ENCODE results near the gene PRRG4. TPM values are rescaled to one million over a fixed set of nuclear protein-coding genes. Genes with fewer than 3 reads are reported as not detected.

The PRRG4 gene
- total and polyA plus RNA-seq, 2 donors (not counting 3 experiments of a cell fraction or from before 2014, with no cell fraction given): 0.09 TPM; not detected in 1

- TF ChIP-seq MAX (IDR thresholded peaks at IDR 0.05; ENCODE audit: insufficient read depth, insufficient read length) (no peak), POLR2A (IDR thresholded peaks at IDR 0.05; ENCODE audit: low read depth, low read length) (no peak), MYC (IDR thresholded peaks at IDR 0.05; ENCODE audit: low read depth, low read length) (no peak), GATA2 (IDR thresholded peaks at IDR 0.05; ENCODE audit: insufficient read depth, insufficient read length, low read depth, low read length) (no peak), POLR2AphosphoS5 (IDR thresholded peaks at IDR 0.05; ENCODE audit: insufficient read depth, low read depth, low read length) (no peak), FOS (IDR thresholded peaks at IDR 0.05; ENCODE audit: borderline replicate concordance, insufficient read depth, low read length) (no peak), EZH2 (IDR thresholded peaks at IDR 0.05; ENCODE audit: borderline replicate concordance, low read depth, low read length, severe bottlenecking) (no peak), CTCF (IDR thresholded peaks at IDR 0.05; ENCODE audit: extremely low read depth in 1 of 2, insufficient read depth in 1 of 2, low read depth in 1 of 2, low read length in 2 of 2) (no peak), JUN (IDR thresholded peaks at IDR 0.05; ENCODE audit: borderline replicate concordance, insufficient read depth, insufficient read length, low read depth) (no peak)
- Histone ChIP-seq H3K27ac (ENCODE audit: insufficient read depth, low read depth, low read length) (peak overlapping the region; percentile 89), H3K36me3 (ENCODE audit: control insufficient read depth in 2 of 2, extremely low read depth in 1 of 2, insufficient read depth in 2 of 2, low read length in 2 of 2) (no peaks in the 10 kb centered on the region), H3K27me3 (ENCODE audit: control insufficient read depth in 2 of 2, insufficient read depth in 2 of 2, low read length in 2 of 2) (no peaks in the 10 kb centered on the region), H3K79me2 (ENCODE audit: control insufficient read depth, insufficient read depth, low read length) (peaks cover 47% of the 10 kb centered on the region), H3K9ac (replicated peaks; ENCODE audit: extremely low read depth, insufficient read depth, low read length) (peak overlapping the region; percentile 95), H2AFZ (ENCODE audit: low read depth, low read length) (no peak overlapping the region), H4K20me1 (replicated peaks; ENCODE audit: control insufficient read depth, extremely low read depth, insufficient read depth, low read length) (no peaks in the 10 kb centered on the region), H3K9me3 (replicated peaks; ENCODE audit: control insufficient read depth, insufficient read depth, low read length) (no peaks in the 10 kb centered on the region), H3K4me3 (replicated peaks in 1 of 3; ENCODE audit: insufficient read depth in 1 of 3, low read depth in 1 of 3, low read length in 3 of 3) (peak overlapping the region; percentile 82 to 98 (median 93)), H3K4me1 (ENCODE audit: control insufficient read depth, extremely low read depth, insufficient read depth, low read length) (peaks cover 13% of the 10 kb centered on the region), H3K9me1 (replicated peaks; ENCODE audit: control insufficient read depth, extremely low read depth, insufficient read depth, low read length) (no peaks in the 10 kb centered on the region), H3K4me2 (ENCODE audit: insufficient read depth, low read length) (no peak overlapping the region)
- CTCF ChIA-PET: interaction anchor here (0.7 to 3.0 kb wide), 4 partner anchors 9 to 172 kb away, joined by 4 to 14 read pairs (median 7); no protein-coding TSS in a partner anchor
- no TSS peak for BruUV-seq (replicated peaks)
- intact Hi-C loops (cut with micrococcal nuclease): loop anchor here (5.0 to 10.0 kb wide), 3 partner anchors 311 to 809 kb away; partner anchors contain the start of genes C11orf91 and EIF3M
- DNase-seq (ENCODE audit: low read depth, low spot score) (no peak), FAIRE-seq (no peak)
- dilution Hi-C loops (cut with MboI; ENCODE audit: extremely low pct_ligation_motif_present, low sequenced_read_pairs): no loop called here
- POLR2A ChIA-PET: interaction anchor here (0.6 kb wide), 1 partner anchor 145 kb away, joined by 4 read pairs; no protein-coding TSS in a partner anchor
These were observed 63.3 kb downstream of the PRRG4 start for GRCh38 chr11:32893093-32893342.
